GM06990 (cell line): ENCODE data around the gene DISC1.

Experiments used
- DNase-seq: peaks from one replicate; pipeline ENCODE4 v3.0.0-alpha.2; 2011; ENCODE audit not compliant: insufficient read length; ENCODE audit errors: extremely low read depth
- H3K27me3 ChIP-seq: replicated peaks from 2 replicates; pipeline ENCODE4 v1.6.0; 2011; ENCODE audit warnings: low read length; ENCODE audit not compliant: control insufficient read depth, insufficient read depth
- H3K36me3 ChIP-seq: 2 replicates; pipeline ENCODE4 v1.5.1; 2011; ENCODE audit warnings: low read length; ENCODE audit not compliant: control insufficient read depth, insufficient read depth
- H3K4me3 ChIP-seq: replicated peaks from 2 replicates; pipeline ENCODE4 v1.5.1; 2011; ENCODE audit warnings: low read depth, mild to moderate bottlenecking, control low read depth, low read length
- TF ChIP-seq, protein P1 (sequence below): IDR thresholded peaks from 2 replicates; pipeline ENCODE4 v1.5.1; 2011; ENCODE audit warnings: low read length, control low read depth, mild to moderate bottlenecking, inconsistent platforms; ENCODE audit not compliant: insufficient read depth, poor library complexity, severe bottlenecking

The DISC1 gene

DNA sequence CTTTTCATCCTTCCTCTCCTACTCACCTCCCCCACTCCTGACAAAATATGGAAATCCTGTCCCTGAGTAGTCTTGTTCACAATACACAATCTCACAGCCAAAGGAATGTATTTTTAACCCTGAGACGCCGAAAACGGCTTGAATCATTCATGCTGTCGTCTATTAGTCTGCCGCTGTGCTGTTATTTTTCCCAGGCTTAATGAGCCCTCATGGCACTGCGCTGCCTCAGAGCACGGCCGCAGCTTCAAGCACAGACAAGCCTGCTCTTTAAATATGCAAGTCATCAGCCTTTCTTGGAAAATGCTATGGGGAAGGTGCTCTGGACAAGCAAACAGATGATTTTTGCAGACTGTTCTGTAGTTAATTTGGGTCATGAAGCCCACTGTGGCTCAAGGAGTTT, 302.7 kb downstream of the DISC1 start:
- Histone ChIP-seq H3K27me3 (no peaks in the 10 kb centered on the region; the same call in none of the 2 replicates), H3K4me3 (no peak overlapping the region), H3K36me3 (no peaks in the 10 kb centered on the region)
- DNase-seq = no peak
- TF ChIP-seq, protein P1, sequence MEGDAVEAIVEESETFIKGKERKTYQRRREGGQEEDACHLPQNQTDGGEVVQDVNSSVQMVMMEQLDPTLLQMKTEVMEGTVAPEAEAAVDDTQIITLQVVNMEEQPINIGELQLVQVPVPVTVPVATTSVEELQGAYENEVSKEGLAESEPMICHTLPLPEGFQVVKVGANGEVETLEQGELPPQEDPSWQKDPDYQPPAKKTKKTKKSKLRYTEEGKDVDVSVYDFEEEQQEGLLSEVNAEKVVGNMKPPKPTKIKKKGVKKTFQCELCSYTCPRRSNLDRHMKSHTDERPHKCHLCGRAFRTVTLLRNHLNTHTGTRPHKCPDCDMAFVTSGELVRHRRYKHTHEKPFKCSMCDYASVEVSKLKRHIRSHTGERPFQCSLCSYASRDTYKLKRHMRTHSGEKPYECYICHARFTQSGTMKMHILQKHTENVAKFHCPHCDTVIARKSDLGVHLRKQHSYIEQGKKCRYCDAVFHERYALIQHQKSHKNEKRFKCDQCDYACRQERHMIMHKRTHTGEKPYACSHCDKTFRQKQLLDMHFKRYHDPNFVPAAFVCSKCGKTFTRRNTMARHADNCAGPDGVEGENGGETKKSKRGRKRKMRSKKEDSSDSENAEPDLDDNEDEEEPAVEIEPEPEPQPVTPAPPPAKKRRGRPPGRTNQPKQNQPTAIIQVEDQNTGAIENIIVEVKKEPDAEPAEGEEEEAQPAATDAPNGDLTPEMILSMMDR = no peak

DNA sequence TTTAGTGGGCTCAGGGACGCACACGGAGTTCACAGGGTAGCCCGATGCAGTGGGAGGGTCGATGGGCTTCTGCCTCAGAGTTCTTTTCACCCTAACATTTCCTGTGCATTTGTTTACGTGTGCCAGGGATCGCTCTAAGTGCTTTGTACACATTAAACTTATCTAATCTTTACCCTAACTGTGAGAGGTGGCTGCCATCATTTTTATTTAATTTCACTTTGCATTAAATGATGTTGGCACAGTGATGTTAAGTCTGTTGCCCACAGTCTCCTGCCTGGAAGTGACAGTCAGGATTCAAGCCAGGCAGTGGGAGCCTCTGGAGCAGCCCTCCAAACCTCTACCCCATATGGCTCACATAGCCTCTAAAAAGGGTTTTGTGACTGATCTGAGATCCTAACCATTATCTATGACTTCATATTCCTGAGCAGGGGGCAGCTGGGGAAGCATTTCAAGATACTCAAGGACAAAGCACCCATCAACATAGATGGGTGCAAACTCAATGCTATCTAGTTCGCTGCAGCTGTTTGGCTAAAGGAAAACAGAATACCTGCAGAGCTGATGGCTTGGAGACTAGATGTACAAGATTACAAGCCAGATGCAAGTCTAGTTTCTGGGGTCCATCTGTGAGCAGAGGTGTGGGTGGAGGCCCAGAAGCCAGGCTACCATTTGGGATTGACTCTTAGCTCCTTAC, 303.8 kb downstream of the DISC1 start:
- Histone ChIP-seq H3K36me3 (no peaks in the 10 kb centered on the region), H3K4me3 (no peak overlapping the region), H3K27me3 (no peaks in the 10 kb centered on the region; the same call in none of the 2 replicates)
- TF ChIP-seq, protein P1 = no peak
- no peak for DNase-seq

DNA sequence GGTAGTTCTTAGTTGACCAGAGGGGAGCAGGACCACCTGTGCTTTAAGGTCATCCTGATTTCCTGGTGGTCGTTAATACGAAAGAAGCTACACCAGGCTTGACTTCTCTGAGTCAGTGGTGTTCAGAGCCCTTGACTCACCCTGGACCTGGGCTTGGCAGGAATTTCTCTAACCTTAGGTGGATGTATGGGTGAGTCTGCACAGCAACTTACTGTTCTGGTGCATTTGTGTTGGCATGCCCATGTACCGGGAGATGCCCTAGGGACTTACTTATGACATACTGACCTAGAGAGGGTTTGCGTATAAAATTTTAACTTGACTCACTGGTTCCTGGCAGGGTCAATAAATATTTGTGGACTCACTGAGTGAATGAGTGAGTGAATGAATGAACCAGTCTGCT, 304.6 kb downstream of the DISC1 start:
- Histone ChIP-seq H3K4me3 (no peak overlapping the region), H3K27me3 (no peaks in the 10 kb centered on the region; the same call in none of the 2 replicates), H3K36me3 (no peaks in the 10 kb centered on the region)
- no peak for DNase-seq
- TF ChIP-seq, protein P1 = no peak

DNA sequence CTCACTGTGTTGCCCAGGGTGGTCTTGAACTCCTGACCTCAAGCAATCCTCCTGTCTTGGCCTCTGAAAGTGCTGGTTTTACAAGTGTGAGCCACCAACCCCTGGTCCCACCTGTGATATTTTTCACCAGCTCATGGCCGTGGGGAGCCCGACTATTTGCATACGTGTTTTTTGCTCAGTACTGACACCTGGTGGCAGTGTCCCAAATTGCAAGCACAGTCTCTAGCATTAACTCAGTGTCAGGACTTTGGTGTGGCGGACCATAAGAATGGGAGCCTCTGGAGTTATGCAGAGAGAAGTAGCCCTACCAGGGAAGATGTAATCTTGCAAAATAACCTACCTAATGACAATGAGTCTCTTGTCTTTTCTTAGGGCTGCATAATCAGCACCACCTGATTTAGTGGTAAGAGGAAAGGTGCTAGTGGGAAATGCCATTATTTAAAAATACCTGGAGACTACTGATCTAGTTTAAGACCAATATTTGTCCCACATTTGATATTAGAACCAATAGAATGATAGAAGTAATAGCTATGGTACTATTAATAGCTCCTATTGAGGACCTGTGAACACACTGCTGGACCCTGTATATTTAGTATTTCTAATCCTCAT, 305.4 kb downstream of the DISC1 start:
- TF ChIP-seq, protein P1 = peak; percentile 68
- Histone ChIP-seq H3K27me3 (no peaks in the 10 kb centered on the region; the same call in none of the 2 replicates), H3K36me3 (no peaks in the 10 kb centered on the region), H3K4me3 (no peak overlapping the region)
- DNase-seq = no peak

DNA sequence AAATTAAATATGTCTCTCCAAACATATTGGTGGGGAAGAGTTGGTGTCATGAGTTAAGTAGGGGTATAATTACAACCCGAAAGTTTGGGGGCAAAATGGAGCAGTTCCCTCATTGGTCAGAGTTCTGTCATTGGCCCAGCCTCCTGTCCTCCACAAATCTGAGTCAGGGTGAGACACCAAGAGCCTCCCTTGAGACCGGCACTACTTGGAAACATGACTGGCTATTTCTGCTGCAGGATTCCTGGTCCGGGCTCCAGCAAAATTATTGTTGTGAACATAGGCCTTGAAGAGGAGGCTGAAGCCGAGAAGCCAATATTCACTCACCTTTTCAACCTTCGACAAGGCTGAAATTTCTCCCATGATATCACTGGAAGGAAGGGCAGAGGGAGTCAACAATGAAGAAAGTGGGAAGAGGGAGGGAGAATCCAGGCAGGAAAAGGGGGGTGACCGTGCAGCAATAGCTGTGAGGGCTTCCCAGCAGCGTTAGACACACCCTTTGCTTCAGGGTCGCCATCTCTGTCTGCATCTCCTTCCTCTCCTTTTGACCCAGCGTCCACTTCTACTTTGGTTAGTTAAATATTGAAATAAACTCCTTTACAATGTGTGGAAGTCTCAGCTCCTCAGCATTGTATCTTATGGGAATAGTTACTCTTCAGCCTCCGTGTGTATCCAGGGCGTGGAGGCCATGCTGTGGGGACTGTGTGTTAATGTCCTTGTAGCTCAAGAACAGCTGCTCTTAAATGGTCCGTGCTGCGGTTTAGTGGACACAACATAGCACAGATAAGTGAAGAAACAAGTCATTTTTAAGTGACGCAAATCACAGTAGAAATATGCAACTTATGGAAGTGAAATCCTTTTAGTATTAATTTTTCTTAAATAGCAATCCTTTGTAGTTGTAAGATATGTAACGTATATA, 307.4 kb downstream of the DISC1 start:
- Histone ChIP-seq H3K27me3 (no peaks in the 10 kb centered on the region; the same call in none of the 2 replicates), H3K4me3 (no peak overlapping the region), H3K36me3 (no peaks in the 10 kb centered on the region)
- DNase-seq = no peak
- TF ChIP-seq, protein P1 = no peak
